ENCODE data around the gene STX4. TPM values are rescaled to one million over a fixed set of nuclear protein-coding genes. Genes with fewer than 3 reads are reported as not detected.

STX4 gene
- total RNA-seq, 1 donor, result 15.5 TPM

GRCh38 chr16:31080035-31080629, 46.8 kb downstream of the STX4 start:
- no peak for DNase-seq (ENCODE audit: low read depth)
- TF ChIP-seq, protein P1, sequence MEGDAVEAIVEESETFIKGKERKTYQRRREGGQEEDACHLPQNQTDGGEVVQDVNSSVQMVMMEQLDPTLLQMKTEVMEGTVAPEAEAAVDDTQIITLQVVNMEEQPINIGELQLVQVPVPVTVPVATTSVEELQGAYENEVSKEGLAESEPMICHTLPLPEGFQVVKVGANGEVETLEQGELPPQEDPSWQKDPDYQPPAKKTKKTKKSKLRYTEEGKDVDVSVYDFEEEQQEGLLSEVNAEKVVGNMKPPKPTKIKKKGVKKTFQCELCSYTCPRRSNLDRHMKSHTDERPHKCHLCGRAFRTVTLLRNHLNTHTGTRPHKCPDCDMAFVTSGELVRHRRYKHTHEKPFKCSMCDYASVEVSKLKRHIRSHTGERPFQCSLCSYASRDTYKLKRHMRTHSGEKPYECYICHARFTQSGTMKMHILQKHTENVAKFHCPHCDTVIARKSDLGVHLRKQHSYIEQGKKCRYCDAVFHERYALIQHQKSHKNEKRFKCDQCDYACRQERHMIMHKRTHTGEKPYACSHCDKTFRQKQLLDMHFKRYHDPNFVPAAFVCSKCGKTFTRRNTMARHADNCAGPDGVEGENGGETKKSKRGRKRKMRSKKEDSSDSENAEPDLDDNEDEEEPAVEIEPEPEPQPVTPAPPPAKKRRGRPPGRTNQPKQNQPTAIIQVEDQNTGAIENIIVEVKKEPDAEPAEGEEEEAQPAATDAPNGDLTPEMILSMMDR (IDR thresholded peaks at IDR 0.05; ENCODE audit: insufficient read depth, low read depth, low read length), result no peak
- H3K4me3 ChIP-seq (ENCODE audit: low read depth, low read length), result no peak overlapping the region

- TF ChIP-seq, protein P1 (IDR thresholded peaks at IDR 0.05; ENCODE audit: insufficient read depth, low read depth, low read length), result no peak
- DNase-seq (ENCODE audit: low read depth), result no peak
- H3K4me3 ChIP-seq (ENCODE audit: low read depth, low read length), result no peak overlapping the region
Observed at GRCh38 chr16:31080756-31081419, 47.5 kb downstream of the STX4 start.

- DNase-seq (ENCODE audit: low read depth), result no peak
- TF ChIP-seq, protein P1 (IDR thresholded peaks at IDR 0.05; ENCODE audit: insufficient read depth, low read depth, low read length), result no peak
Observed at GRCh38 chr16:31081428-31082351, 48.3 kb downstream of the STX4 start.

GRCh38 chr16:31082368-31083045, 49.1 kb downstream of the STX4 start:
- DNase-seq (ENCODE audit: low read depth), result no peak
- TF ChIP-seq, protein P1 (IDR thresholded peaks at IDR 0.05; ENCODE audit: insufficient read depth, low read depth, low read length), result no peak
- H3K4me3 ChIP-seq (ENCODE audit: low read depth, low read length), result no peak overlapping the region

More at GRCh38 chr16:31081428-31082351, 48.3 kb downstream of the STX4 start:
- no peak overlapping the region for H3K4me3 ChIP-seq (ENCODE audit: low read depth, low read length)

DNA sequence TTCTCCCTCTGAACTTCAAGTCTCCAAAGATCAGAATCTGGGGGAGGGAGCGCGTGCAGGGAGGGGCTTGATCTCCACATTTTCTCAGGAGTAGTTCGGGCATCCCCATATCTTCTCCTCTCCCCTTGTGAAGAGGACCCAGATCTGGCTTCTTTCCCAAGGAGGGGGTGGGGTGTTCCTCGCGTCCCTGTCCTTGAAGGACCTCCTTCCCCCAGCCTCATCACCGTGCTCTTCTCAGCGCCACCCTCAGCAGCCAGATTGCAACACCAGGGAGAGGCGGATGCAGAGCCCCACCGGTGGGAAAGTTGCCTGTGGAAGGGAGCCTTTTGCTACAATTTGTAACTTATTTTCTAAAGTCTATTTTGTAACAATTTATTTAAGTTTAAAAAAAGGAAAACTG, 49.7 kb downstream of the STX4 start:
- TF ChIP-seq, protein P1 (IDR thresholded peaks at IDR 0.05; ENCODE audit: insufficient read depth, low read depth, low read length), result no peak
- H3K4me3 ChIP-seq (ENCODE audit: low read depth, low read length), result no peak overlapping the region
- DNase-seq (ENCODE audit: low read depth), result no peak

GRCh38 chr16:31083556-31083955, 50.2 kb downstream of the STX4 start:
- TF ChIP-seq, protein P1 (IDR thresholded peaks at IDR 0.05; ENCODE audit: insufficient read depth, low read depth, low read length), result no peak
- DNase-seq (ENCODE audit: low read depth), result no peak
- no peak overlapping the region for H3K4me3 ChIP-seq (ENCODE audit: low read depth, low read length)

All from fibroblast of villous mesenchyme (primary cell).